ENCODE measurements around the gene CNNM1. TPM values are rescaled to one million over a fixed set of nuclear protein-coding genes. Genes with fewer than 3 reads are reported as not detected.

Gene CNNM1
- total and polyA plus RNA-seq, 2 donors (not counting 1 experiment from before 2014, with no cell fraction given): not detected

DNA sequence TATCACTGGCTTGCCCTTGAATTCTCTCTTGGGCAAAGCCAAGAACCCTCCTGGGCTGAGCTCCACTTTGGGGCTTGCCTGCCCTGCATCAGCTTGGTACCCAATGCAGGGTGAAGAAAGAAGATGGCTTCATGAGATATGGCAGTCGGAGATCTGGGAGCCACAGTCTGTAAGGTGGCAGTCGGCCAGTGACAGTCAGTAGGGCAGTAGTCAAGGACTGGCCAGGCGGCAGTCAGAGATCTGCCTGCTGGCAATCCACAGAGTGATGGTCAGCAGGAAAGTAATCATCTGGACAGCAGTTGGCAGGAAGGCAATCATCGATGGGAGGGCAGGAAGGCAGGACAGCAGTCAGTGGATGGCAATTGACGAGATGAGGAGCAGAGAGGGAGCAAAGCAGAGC lies 32.6 kb upstream of the CNNM1 start:
- Histone ChIP-seq H3K4me2 (replicated peaks; ENCODE audit: low read depth, low read length, poor library complexity, severe bottlenecking) (no peak overlapping the region), H3K36me3 (replicated peaks in 1 of 2; ENCODE audit: control extremely low read depth in 1 of 2, control insufficient read depth in 1 of 2, extremely low read depth in 1 of 2, insufficient read depth in 2 of 2, low read length in 1 of 2) (no peaks in the 10 kb centered on the region), H3K4me1 (ENCODE audit: control insufficient read depth in 2 of 2, insufficient read depth in 2 of 2, low read length in 2 of 2) (no peaks in the 10 kb centered on the region), H3K79me2 (ENCODE audit: control insufficient read depth, insufficient read depth, low read length) (no peaks in the 10 kb centered on the region), H3K9me3 (ENCODE audit: control extremely low read depth in 1 of 3, control insufficient read depth in 2 of 3, insufficient read depth in 1 of 3, low read length in 2 of 3) (no peaks in the 10 kb centered on the region), H3K4me3 (ENCODE audit: control extremely low read depth in 1 of 5, extremely low read depth in 1 of 5, insufficient read depth in 1 of 5, low read depth in 2 of 5, low read length in 4 of 5) (no peak overlapping the region), H3K27ac (ENCODE audit: low read length in 2 of 2) (no peak overlapping the region), H3K9ac (ENCODE audit: low read length) (no peak overlapping the region), H3K27me3 (replicated peaks in 1 of 4; ENCODE audit: control extremely low read depth in 1 of 4, control insufficient read depth in 3 of 4, insufficient read depth in 4 of 4, low read length in 3 of 4) (peaks cover 0 to 4% (median 0%) of the 10 kb centered on the region in 4 experiments), H4K20me1 (ENCODE audit: control insufficient read depth, insufficient read depth, low read length, poor library complexity, severe bottlenecking) (no peaks in the 10 kb centered on the region), H2AFZ (ENCODE audit: insufficient read depth, low read depth, low read length, poor library complexity, severe bottlenecking) (no peak overlapping the region)
- ChIA-PET CTCF (no interaction called here), POLR2A (no interaction called here)
- no peaks in the 10 kb centered on the region for H3K4me1 Mint-ChIP-seq
- H3K27me3 Mint-ChIP-seq: peaks cover 29% of the 10 kb centered on the region
- no peak overlapping the region for H3K27ac Mint-ChIP-seq
- TF ChIP-seq CTCF (IDR thresholded peaks at IDR 0.05): no peak
- no peak for TF ChIP-seq EZH2 (IDR thresholded peaks at IDR 0.05; ENCODE audit: borderline replicate concordance, insufficient read depth, low read depth, low read length, poor library complexity, severe bottlenecking)
- ATAC-seq (ENCODE audit: low read depth): no peak
- 56% methylated on average over 5 of the region's 5 CpGs for WGBS (ENCODE audit: insufficient coverage)
- no peak for DNase-seq
- H3K9me3 Mint-ChIP-seq (ENCODE audit: insufficient read depth): no peaks in the 10 kb centered on the region
- H3K4me3 Mint-ChIP-seq: no peak overlapping the region
- intact Hi-C loops (cut with micrococcal nuclease): no loop called here

DNA sequence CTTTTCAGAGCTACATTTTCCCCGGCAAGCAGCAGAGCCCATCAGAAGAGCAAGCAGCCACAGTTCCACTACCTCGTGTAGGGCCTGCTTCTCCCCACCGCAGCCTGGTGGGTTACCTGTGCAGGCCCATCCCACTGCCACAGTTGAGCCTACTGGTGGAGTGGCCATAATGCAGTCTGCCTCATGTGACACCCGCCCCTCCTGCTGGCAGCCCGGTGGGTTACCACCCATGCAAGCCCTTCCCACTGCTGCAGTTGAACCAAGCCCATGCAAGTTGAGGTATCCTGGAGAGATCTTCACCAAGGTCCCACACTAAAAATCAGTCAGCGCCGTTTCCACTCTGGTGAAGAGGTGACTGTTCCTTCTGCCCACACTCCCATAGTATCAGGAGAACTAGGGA lies 32.1 kb upstream of the CNNM1 start:
- CTCF ChIA-PET: no interaction called here
- Histone ChIP-seq H3K36me3 (replicated peaks in 1 of 2; ENCODE audit: control extremely low read depth in 1 of 2, control insufficient read depth in 1 of 2, extremely low read depth in 1 of 2, insufficient read depth in 2 of 2, low read length in 1 of 2) (no peaks in the 10 kb centered on the region), H3K4me3 (ENCODE audit: control extremely low read depth in 1 of 5, extremely low read depth in 1 of 5, insufficient read depth in 1 of 5, low read depth in 2 of 5, low read length in 4 of 5) (no peak overlapping the region), H3K4me1 (ENCODE audit: control insufficient read depth in 2 of 2, insufficient read depth in 2 of 2, low read length in 2 of 2) (no peaks in the 10 kb centered on the region), H2AFZ (ENCODE audit: insufficient read depth, low read depth, low read length, poor library complexity, severe bottlenecking) (no peak overlapping the region), H3K4me2 (replicated peaks; ENCODE audit: low read depth, low read length, poor library complexity, severe bottlenecking) (no peak overlapping the region), H3K27ac (ENCODE audit: low read length in 2 of 2) (no peak overlapping the region), H3K79me2 (ENCODE audit: control insufficient read depth, insufficient read depth, low read length) (no peaks in the 10 kb centered on the region), H4K20me1 (ENCODE audit: control insufficient read depth, insufficient read depth, low read length, poor library complexity, severe bottlenecking) (no peaks in the 10 kb centered on the region), H3K9ac (ENCODE audit: low read length) (no peak overlapping the region), H3K27me3 (replicated peaks in 1 of 4; ENCODE audit: control extremely low read depth in 1 of 4, control insufficient read depth in 3 of 4, insufficient read depth in 4 of 4, low read length in 3 of 4) (peaks cover 0 to 4% (median 0%) of the 10 kb centered on the region in 4 experiments), H3K9me3 (ENCODE audit: control extremely low read depth in 1 of 3, control insufficient read depth in 2 of 3, insufficient read depth in 1 of 3, low read length in 2 of 3) (no peaks in the 10 kb centered on the region)
- H3K27me3 Mint-ChIP-seq: peaks cover 31% of the 10 kb centered on the region
- no peak overlapping the region for H3K4me3 Mint-ChIP-seq
- TF ChIP-seq CTCF (IDR thresholded peaks at IDR 0.05): no peak
- no peak for TF ChIP-seq EZH2 (IDR thresholded peaks at IDR 0.05; ENCODE audit: borderline replicate concordance, insufficient read depth, low read depth, low read length, poor library complexity, severe bottlenecking)
- H3K27ac Mint-ChIP-seq: no peak overlapping the region
- intact Hi-C loops (cut with micrococcal nuclease): no loop called here
- H3K4me1 Mint-ChIP-seq: no peaks in the 10 kb centered on the region
- ATAC-seq (ENCODE audit: low read depth): no peak
- 75% methylated on average over 5 of the region's 7 CpGs for WGBS (ENCODE audit: insufficient coverage)
- peak; percentile 4 for DNase-seq
- no peaks in the 10 kb centered on the region for H3K9me3 Mint-ChIP-seq (ENCODE audit: insufficient read depth)
- POLR2A ChIA-PET: no interaction called here

Data from B cell (primary cell).